Brain pericyte (primary cell): ENCODE measurements around the gene KCNQ1.

Source experiments
- DNase-seq: peaks from one replicate; pipeline ENCODE4 v3.0.0-alpha.2; 2012; ENCODE audit warnings: low read depth, low spot score

KCNQ1 gene

GRCh38 chr11:2411446-2412305 is 33.1 kb upstream of the KCNQ1 start:
- no peak for DNase-seq

- no peak for DNase-seq
These were observed 32.5 kb upstream of the KCNQ1 start for GRCh38 chr11:2412323-2412722.

GRCh38 chr11:2413742-2414579 is 30.8 kb upstream of the KCNQ1 start:
- DNase-seq: no peak

GRCh38 chr11:2414616-2415015 is 30.2 kb upstream of the KCNQ1 start:
- no peak for DNase-seq

- no peak for DNase-seq
These were observed 29.6 kb upstream of the KCNQ1 start for GRCh38 chr11:2415171-2415570.

- DNase-seq: no peak
These were observed 29.0 kb upstream of the KCNQ1 start for GRCh38 chr11:2415601-2416380.

- no peak for DNase-seq
These were observed 28.0 kb upstream of the KCNQ1 start for GRCh38 chr11:2416765-2417164.

GRCh38 chr11:2417856-2418692 is 26.7 kb upstream of the KCNQ1 start:
- DNase-seq: no peak

GRCh38 chr11:2418693-2419360 is 26.0 kb upstream of the KCNQ1 start:
- DNase-seq: no peak

GRCh38 chr11:2419638-2420501 is 24.9 kb upstream of the KCNQ1 start:
- DNase-seq: peak; percentile 50

GRCh38 chr11:2420502-2421225 is 24.1 kb upstream of the KCNQ1 start:
- no peak for DNase-seq

- no peak for DNase-seq
These were observed 23.4 kb upstream of the KCNQ1 start for GRCh38 chr11:2421226-2421994.

GRCh38 chr11:2421996-2422395 is 22.8 kb upstream of the KCNQ1 start:
- DNase-seq: no peak

GRCh38 chr11:2422461-2423156 is 22.2 kb upstream of the KCNQ1 start:
- DNase-seq: no peak

- DNase-seq: no peak
These were observed 21.4 kb upstream of the KCNQ1 start for GRCh38 chr11:2423157-2424025.

- no peak for DNase-seq
These were observed 19.9 kb upstream of the KCNQ1 start for GRCh38 chr11:2424811-2425495.
